NCI-H748 treated with DMSO at 0.1 percent for 48 hours (cell line): Measurements from ENCODE around the gene TMC4.

Experiments used
- DNase-seq: peaks from one replicate; lab custom pipeline; 2025; lab: John Stamatoyannopoulos, UW

Gene TMC4

GRCh38 chr19:54129617-54129996 lies 43.4 kb downstream of the TMC4 start:
- no peak for DNase-seq

- DNase-seq, result no peak
Observed at GRCh38 chr19:54128796-54129616, 44.0 kb downstream of the TMC4 start.

- DNase-seq, result no peak
Observed at GRCh38 chr19:54128441-54128725, 44.6 kb downstream of the TMC4 start.

- no peak for DNase-seq
Observed at GRCh38 chr19:54127688-54128440, 45.1 kb downstream of the TMC4 start.

GRCh38 chr19:54125713-54126112 lies 47.2 kb downstream of the TMC4 start:
- DNase-seq, result no peak

- DNase-seq, result no peak
Observed at GRCh38 chr19:54124393-54124792, 48.6 kb downstream of the TMC4 start.

GRCh38 chr19:54123682-54124081 lies 49.3 kb downstream of the TMC4 start:
- no peak for DNase-seq

GRCh38 chr19:54121259-54121658 lies 51.7 kb downstream of the TMC4 start:
- DNase-seq, result no peak

- DNase-seq, result peak; percentile 99
Observed at GRCh38 chr19:54115109-54116063, 57.6 kb downstream of the TMC4 start, which contains the start of the genes PRPF31 and TFPT. PRPF31 (plus strand) TSS chr19:54115754; CDS start chr19:54118279, 2,525 bp downstream. TFPT (minus strand) TSS chr19:54115657; CDS start chr19:54115269, 388 bp downstream.

- no peak for DNase-seq
Observed at GRCh38 chr19:54114340-54115108, 58.4 kb downstream of the TMC4 start.
